Kidney epithelial cell (primary cell): Measurements from ENCODE around the gene CFHR1. TPM values are rescaled to one million over a fixed set of nuclear protein-coding genes. Genes with fewer than 3 reads are reported as not detected.
A peak's percentile ranks its signal among the peaks of the same experiment; 100 is the strongest.
"Not testable (repeated sequence)": the region's sequence is repeated elsewhere in the genome, so short reads cannot be mapped to it uniquely, and the experiment has no call there.

Experiments used
- DNase-seq: peaks from one replicate; pipeline ENCODE4 v3.0.0-alpha.2; 2010; ENCODE audit warnings: low read depth
- H3K27me3 ChIP-seq: 2 replicates; pipeline ENCODE4 v1.6.0; 2011; ENCODE audit warnings: low read length; ENCODE audit not compliant: control insufficient read depth, insufficient read depth
- H3K36me3 ChIP-seq: 2 replicates; pipeline ENCODE4 v1.5.1; 2011; ENCODE audit warnings: low read length; ENCODE audit not compliant: control insufficient read depth, insufficient read depth
- H3K4me3 ChIP-seq: 2 replicates; pipeline ENCODE4 v1.5.1; 2011; ENCODE audit warnings: low read depth, mild to moderate bottlenecking, control low read depth, low read length
- total RNA-seq: library from RNA; depleted of rRNA; stranded (reverse); fragments of >200 nt; gene quantifications from 2 replicates; pipeline ENCODE4 v1.2.3, GENCODE V29; 2015
- TF ChIP-seq, protein P1 (sequence below): IDR thresholded peaks from 2 replicates; pipeline ENCODE4 v1.5.1; 2011; ENCODE audit warnings: mild to moderate bottlenecking, moderate library complexity, low read length, control low read depth, inconsistent platforms; ENCODE audit not compliant: insufficient read depth, poor library complexity, severe bottlenecking

CFHR1 gene
- total RNA-seq, 1 donor from 2014 or later, result not detected

DNA sequence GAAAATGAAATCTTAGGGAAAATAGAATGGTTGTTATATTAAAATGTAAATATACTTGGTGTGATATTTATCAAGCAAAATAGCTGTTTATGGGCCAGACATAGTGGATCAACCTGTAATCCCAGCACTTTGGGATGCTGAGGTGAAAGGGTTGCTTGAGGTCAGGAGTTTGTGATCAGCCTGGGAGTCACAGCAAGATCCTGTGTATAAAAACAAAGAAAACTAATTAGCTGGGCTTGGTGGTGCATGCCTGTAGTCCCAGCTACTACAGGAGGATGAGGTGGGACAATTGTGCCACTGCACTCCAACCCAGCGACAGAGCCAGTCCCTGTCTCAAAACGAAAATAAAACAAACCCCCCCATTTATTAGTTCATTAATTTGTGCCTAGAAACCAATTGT lies 21.6 kb upstream of the CFHR1 start:
- TF ChIP-seq, protein P1, sequence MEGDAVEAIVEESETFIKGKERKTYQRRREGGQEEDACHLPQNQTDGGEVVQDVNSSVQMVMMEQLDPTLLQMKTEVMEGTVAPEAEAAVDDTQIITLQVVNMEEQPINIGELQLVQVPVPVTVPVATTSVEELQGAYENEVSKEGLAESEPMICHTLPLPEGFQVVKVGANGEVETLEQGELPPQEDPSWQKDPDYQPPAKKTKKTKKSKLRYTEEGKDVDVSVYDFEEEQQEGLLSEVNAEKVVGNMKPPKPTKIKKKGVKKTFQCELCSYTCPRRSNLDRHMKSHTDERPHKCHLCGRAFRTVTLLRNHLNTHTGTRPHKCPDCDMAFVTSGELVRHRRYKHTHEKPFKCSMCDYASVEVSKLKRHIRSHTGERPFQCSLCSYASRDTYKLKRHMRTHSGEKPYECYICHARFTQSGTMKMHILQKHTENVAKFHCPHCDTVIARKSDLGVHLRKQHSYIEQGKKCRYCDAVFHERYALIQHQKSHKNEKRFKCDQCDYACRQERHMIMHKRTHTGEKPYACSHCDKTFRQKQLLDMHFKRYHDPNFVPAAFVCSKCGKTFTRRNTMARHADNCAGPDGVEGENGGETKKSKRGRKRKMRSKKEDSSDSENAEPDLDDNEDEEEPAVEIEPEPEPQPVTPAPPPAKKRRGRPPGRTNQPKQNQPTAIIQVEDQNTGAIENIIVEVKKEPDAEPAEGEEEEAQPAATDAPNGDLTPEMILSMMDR, result no peak
- no peaks in the 10 kb centered on the region for H3K36me3 ChIP-seq
- DNase-seq, result no peak
- H3K27me3 ChIP-seq, result no peaks in the 10 kb centered on the region
- H3K4me3 ChIP-seq, result no peak overlapping the region

DNA sequence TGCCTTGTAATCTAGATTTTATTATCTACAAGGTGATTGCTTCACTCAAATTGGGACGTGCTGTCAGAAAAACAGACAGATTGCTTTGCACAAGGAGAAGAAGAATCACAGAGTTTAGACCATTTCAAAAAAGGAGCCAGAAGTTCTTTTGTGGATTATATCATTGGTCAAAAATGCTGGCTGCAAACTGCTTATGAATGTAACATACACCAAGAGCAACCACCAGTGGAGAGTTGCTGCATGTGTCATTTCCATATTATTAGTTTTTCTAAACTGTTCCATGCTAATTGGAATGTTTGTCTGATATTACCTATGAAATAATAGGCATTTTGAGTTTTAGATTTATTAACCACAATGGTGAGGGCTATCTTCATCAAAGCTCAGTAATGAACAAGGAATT lies 17.6 kb upstream of the CFHR1 start:
- not testable (repeated sequence) for H3K4me3 ChIP-seq, DNase-seq, H3K27me3 ChIP-seq, H3K36me3 ChIP-seq

DNA sequence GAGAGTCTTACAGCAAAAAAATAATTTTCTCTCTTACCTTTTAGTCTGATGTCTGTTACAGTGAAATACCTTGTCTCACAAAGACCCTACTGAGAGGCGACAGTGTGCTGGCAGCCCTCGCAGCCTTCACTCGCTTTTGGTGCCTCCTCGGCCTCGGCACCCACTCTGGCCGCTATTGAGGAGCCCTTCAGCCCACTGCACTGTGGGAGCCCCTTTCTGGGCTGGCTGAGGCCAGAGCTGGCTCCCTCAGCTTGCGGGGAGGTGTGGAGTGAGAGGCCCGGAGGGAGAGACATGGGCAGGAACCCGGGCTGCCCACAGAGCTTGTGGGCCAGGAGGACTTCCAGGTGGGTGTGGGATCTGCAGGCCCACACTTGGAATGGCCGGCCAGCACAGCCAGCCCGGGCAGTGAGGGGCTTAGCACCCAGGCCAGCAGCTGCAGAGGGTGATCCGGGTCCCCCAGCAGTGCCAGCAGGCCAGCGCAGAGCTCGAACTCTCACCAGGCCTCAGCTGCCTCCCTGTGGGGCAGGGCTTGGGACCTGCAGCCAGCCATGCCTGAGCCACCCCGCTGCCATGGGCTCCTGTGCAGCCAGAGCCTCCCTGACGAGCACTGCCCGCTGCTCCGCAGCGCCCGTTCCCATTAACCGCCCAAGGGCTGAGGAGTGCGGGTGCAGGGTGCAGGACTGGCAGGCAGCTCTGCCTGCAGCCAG lies 10.8 kb upstream of the CFHR1 start:
- Histone ChIP-seq H3K4me3 (no peak overlapping the region), H3K27me3 (no peaks in the 10 kb centered on the region), H3K36me3 (no peaks in the 10 kb centered on the region)
- TF ChIP-seq, protein P1, result no peak
- no peak for DNase-seq

DNA sequence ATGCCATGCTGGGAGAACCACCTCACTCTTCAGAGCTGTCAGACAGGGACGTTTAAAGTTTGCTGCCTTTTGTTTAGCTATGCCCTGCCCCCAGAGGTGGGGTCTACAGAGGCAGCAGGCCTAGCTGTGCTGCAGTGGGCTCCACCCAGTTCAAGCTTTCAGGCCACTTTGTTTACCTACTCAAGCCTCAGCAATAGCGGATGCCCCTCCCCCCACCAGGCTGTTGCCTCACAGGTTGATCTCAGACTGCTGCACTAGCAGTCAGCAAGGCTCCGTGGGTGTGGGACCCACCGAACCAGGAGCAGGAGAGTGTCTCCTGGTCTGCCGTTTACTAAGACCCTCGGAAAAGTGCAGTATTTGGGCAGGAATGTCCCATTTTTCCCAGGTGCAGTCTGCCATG lies 2.1 kb upstream of the CFHR1 start:
- H3K36me3 ChIP-seq, H3K27me3 ChIP-seq, DNase-seq, H3K4me3 ChIP-seq: not testable (repeated sequence)

DNA sequence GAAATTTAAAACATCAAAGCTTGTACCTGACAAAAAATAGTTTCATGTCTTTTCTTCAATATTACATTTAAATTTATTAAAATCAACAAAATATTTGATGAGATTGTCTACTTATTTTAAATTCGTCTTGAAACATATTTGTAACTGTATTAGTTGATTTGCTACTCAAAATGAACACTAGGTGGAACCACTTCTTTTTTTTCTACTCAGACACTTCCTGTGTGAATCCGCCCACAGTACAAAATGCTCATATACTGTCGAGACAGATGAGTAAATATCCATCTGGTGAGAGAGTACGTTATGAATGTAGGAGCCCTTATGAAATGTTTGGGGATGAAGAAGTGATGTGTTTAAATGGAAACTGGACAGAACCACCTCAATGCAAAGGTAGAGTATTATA lies 8.3 kb downstream of the CFHR1 start:
- TF ChIP-seq, protein P1, result peak; percentile 16

DNA sequence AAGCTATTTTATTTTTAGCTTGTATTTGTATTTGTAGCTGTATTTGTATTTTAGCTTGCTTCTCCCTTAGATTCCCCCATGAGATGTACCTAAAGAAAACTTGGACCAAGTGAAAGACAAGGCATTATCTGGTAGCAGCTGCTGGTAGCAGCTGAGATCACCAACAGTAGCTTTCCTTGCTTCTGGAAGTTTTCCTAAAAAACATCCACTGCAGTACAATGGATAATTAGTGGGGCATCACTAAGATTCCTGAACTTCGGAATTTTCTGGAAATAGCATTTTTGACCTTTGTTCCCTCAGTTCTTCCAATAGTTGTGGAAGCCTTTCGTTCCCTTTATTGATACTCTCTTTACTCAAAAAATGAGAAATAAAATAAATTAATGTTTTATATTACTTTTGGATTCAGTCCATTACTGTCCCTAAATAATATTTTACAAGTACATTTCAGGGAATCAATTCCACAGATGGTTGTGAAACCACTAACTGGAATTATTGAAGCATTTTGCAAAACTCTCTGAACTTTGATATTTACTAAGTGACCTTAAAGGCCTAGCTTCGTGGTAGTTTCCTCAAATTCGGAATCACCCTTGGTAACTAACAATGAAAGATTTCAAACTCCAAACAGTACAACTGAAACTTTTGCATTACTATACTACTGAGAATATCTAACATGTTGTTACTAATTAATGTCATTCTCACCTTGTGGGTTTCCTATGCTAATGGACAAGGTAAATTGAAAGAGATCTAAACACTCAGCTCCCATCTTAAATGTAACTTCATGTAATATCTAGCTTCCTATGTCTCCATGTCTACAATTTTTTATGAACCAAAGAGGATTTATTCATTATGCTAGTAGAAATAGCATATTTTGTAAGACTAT lies 30.3 kb downstream of the CFHR1 start:
- not testable (repeated sequence) for DNase-seq, H3K27me3 ChIP-seq, H3K4me3 ChIP-seq, H3K36me3 ChIP-seq

More for the DNA sequence above, 8.3 kb downstream of the CFHR1 start:
- not testable (repeated sequence) for H3K4me3 ChIP-seq, H3K27me3 ChIP-seq, DNase-seq, H3K36me3 ChIP-seq

DNA sequence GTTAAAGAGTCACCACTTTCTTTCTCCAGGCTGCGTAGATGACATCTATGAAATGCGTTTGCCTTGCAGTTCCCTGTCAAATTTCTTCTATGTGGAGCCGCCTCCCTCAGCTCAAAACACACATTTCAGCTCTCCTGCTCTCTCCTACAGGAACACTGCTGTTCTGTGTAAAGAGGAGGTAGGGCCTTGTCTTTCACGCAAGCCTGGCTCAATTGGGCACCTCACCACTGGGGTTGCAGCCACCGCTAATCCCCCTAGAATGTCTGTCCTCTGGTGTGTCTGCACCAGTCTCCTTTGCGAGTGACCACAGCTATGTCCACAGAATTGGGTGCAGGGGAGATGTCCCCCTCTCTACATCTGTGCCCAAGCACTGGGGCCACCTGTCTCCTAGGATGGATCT lies 36.5 kb downstream of the CFHR1 start:
- no peaks in the 10 kb centered on the region for H3K27me3 ChIP-seq

More for the DNA sequence above, 36.5 kb downstream of the CFHR1 start:
- Histone ChIP-seq H3K36me3 (no peaks in the 10 kb centered on the region), H3K4me3 (no peak overlapping the region)
- TF ChIP-seq, protein P1, result no peak
- no peak for DNase-seq
